Small intestine (tissue), 7 donors: ENCODE measurements around the gene MOB3B. TPM values are rescaled to one million over a fixed set of nuclear protein-coding genes. Genes with fewer than 3 reads are reported as not detected.

Source experiments
- DNase-seq, 2 donors: peaks; one replicate each; pipeline versions ENCODE4 v3.0.0 to v3.0.0-alpha.2; 2013
- FAIRE-seq: peaks from 2 replicates; lab custom pipeline; 2012; peaks lifted over from hg19 to GRCh38; lab: Jason Lieb, UNC
- H3K27ac ChIP-seq, 3 donors: one replicate each; pipeline ENCODE4 v1.5.1; 2013; ENCODE audit warnings: low read length in 2 of 3, mild to moderate bottlenecking in 2 of 3, control low read depth in 1 of 3, inconsistent platforms in 1 of 3, low read depth in 1 of 3, moderate library complexity in 1 of 3
- H3K27me3 ChIP-seq, 3 donors: one replicate each; pipeline ENCODE4 v1.6.1; 2013; ENCODE audit warnings: low read length in 3 of 3, inconsistent platforms in 1 of 3; ENCODE audit not compliant: control insufficient read depth in 3 of 3, insufficient read depth in 3 of 3
- H3K36me3 ChIP-seq, 3 donors: one replicate each; pipeline ENCODE4 v1.6.1; 2013; ENCODE audit warnings: low read length in 3 of 3, inconsistent platforms in 1 of 3, low read depth in 1 of 3, mild to moderate bottlenecking in 1 of 3, moderate library complexity in 1 of 3; ENCODE audit not compliant: control insufficient read depth in 3 of 3, insufficient read depth in 2 of 3
- H3K4me1 ChIP-seq, 3 donors: one replicate each; pipeline ENCODE4 v1.6.1; 2013; ENCODE audit warnings: low read length in 2 of 3, inconsistent platforms in 1 of 3, low read depth in 1 of 3, mild to moderate bottlenecking in 1 of 3, moderate library complexity in 1 of 3; ENCODE audit not compliant: control insufficient read depth in 3 of 3, insufficient read depth in 2 of 3
- H3K4me3 ChIP-seq, 3 donors: one replicate each; pipeline ENCODE4 v1.5.1; 2013; ENCODE audit warnings: low read length in 3 of 3, control low read depth in 1 of 3, inconsistent platforms in 1 of 3, low read depth in 1 of 3, mild to moderate bottlenecking in 1 of 3, moderate library complexity in 1 of 3
- H3K9me3 ChIP-seq, 2 donors: one replicate each; pipeline ENCODE4 v1.6.1; 2013; ENCODE audit warnings: low read depth in 1 of 2, low read length in 1 of 2; ENCODE audit not compliant: control insufficient read depth in 2 of 2, insufficient read depth in 1 of 2
- WGBS, 3 donors: extraction: QIAGEN DNeasy Blood & Tissue Kit; methylation state at CpG; one replicate each; pipeline ENCODE4 v1.1.7; 2013; 5-methylcytosine and 5-hydroxymethylcytosine counted together
- polyA plus RNA-seq, 4 donors: library from polyadenylated mRNA; stranded (reverse) in 3 of 4; unstranded in 1 of 4; fragments of 200-250 nt in 3 of 4; fragments of 120-200 nt in 1 of 4; gene quantifications; one replicate each; pipeline versions ENCODE4 v1.2.1 to v1.2.3, GENCODE V29; 2013
- donor health status: healthy with polysubstance abuse.
- donor health status: control.
- donor health status: control.
- donor health status: Bipolar disorder and iron deficiency.
- donor health status: healthy.

MOB3B gene
- polyA plus RNA-seq, 4 donors = 16.9 to 34.9 (median 19.7) TPM

DNA sequence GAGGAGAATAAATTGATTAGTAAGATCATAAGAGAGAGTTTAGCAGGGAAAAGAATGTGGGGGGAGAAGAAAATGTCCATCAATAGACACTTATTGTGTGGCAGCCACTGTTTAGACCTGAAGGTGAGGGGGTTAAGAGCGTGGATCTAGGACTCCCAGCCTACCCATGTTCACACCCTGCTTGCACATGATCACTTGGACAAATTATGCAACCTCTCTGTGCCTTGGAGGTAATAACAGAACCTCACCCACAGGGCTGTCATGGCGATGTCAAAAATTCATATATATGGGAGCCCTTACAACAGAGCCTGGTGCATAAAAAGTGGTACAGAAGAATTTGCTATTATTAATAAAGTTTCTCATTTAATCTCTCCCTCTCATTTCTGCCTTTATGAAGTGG, 146.6 kb downstream of the MOB3B start:
- Histone ChIP-seq H3K36me3 (peaks cover 0 to 19% (median 0%) of the 10 kb centered on the region in 3 donors), H3K27me3 (no peaks in the 10 kb centered on the region), H3K4me3 (no peak overlapping the region), H3K4me1 (peaks cover 27 to 90% (median 28%) of the 10 kb centered on the region in 3 donors), H3K27ac (peak overlapping the region in 1 of 3 donors; percentile 95), H3K9me3 (no peaks in the 10 kb centered on the region)
- DNase-seq (peak; percentile 52 to 64), FAIRE-seq (no peak)
- WGBS, 3 donors = 30 to 77% (median 58%) methylated on average over 2 of the region's 2 CpGs

GRCh38 chr9:27382308-27382707, 147.3 kb downstream of the MOB3B start:
- 14 to 54% (median 38%) methylated on average over 4 of the region's 4 CpGs for WGBS, 3 donors
- H3K4me1 ChIP-seq = peaks cover 26 to 91% (median 28%) of the 10 kb centered on the region in 3 donors
- DNase-seq (peak; percentile 92 to 97), FAIRE-seq (no peak)
- peak overlapping the region; percentile 63 to 95 (median 74) for H3K27ac ChIP-seq
- H3K4me3 ChIP-seq = no peak overlapping the region
- H3K9me3 ChIP-seq = no peaks in the 10 kb centered on the region
- H3K27me3 ChIP-seq = no peaks in the 10 kb centered on the region
- peaks cover 0 to 19% (median 0%) of the 10 kb centered on the region in 3 donors for H3K36me3 ChIP-seq

DNA sequence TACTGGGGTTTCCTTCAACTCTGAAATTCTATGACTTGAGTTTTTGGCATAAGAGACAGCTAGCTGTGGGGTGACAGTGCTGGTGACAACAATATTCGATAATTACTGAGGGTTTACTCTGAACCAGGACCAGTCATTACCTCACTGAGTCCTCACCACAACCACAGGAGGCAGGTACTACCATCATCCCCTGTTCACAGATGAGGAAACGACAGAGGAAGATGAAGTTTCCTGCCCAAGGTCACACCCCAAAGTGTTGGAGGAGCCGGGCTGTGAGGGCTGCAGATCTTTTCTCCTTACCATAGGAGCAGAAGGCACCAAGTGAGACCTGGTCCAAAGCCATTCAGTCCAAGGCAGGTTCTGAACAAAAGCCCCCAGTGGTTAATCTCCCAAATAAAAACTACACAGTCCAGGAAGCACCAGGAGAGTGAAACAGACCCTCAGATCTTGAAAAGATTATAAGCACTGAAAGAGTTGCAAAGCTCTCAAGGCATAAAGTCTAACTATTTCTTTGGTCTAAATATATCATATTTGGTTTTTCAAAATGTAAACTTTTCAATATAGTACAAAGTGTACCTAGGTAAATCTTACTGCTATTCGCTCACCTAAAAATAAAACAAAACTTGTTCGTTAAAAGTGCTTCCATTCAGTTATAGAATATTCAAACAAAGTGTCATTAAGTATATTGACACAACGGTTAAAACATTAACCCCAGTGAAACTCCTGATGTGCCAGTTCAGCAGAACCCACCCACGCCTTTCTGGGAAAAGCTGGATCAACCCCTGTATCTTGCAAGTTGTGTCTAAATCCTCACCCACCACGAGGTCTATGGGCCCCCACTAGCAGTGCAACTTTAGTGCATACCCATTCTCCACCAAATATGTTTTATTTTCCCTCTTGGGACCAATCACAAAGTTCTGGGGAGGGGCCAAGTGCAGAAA, 150.0 kb downstream of the MOB3B start:
- Histone ChIP-seq H3K4me1 (peaks cover 23 to 76% (median 27%) of the 10 kb centered on the region in 3 donors), H3K9me3 (no peaks in the 10 kb centered on the region), H3K36me3 (peaks cover 0 to 11% (median 0%) of the 10 kb centered on the region in 3 donors), H3K27me3 (no peaks in the 10 kb centered on the region), H3K27ac (peak overlapping the region in 2 of 3 donors; percentile 48 to 95), H3K4me3 (no peak overlapping the region)
- FAIRE-seq = no peak
- 12 to 56% (median 30%) methylated on average over 8 of the region's 8 CpGs for WGBS, 3 donors
- DNase-seq = peak; percentile 63 to 92

- H3K36me3 ChIP-seq = peaks cover 0 to 10% (median 0%) of the 10 kb centered on the region in 3 donors
- no peaks in the 10 kb centered on the region for H3K9me3 ChIP-seq
- H3K27me3 ChIP-seq = no peaks in the 10 kb centered on the region
- DNase-seq (no peak), FAIRE-seq (no peak)
- no peak overlapping the region for H3K4me3 ChIP-seq
- peaks cover 20 to 68% (median 26%) of the 10 kb centered on the region in 3 donors for H3K4me1 ChIP-seq
- WGBS, 3 donors = 29 to 58% (median 44%) methylated on average over 1 of the region's 1 CpG
- H3K27ac ChIP-seq = peak overlapping the region in 2 of 3 donors; percentile 30 to 95
These were observed 151.7 kb downstream of the MOB3B start for GRCh38 chr9:27377811-27378456.

DNA sequence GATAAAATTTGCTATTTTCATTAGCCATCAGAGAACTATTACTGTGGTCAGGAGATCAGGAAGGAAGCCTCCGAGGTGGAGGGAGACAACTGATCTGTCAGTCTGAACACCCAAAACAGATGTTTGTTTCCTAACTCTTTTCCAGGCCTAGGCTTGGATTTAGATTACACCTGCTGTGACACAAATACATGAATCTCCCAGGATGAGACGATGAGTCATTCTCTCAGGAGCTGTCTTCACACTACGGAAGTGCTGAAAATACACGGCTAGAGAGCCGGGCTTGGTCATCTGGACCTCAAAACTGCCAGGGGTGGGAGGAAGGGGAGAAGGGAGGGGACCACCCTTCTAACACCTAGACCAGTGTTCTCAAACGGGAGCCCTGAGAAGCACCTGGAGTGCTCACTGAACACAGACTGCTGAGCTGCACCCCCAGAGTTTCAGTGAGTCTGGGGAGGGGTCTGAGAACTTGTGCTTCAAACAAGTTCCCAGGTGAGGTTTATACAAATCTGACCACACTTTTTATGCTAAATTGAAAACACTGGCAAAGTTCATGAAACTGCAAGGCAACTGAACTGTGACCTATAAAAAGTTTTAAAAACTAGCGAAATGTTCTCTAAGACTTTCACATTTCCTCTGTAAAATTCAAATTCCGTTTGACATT, 152.3 kb downstream of the MOB3B start:
- DNase-seq = peak; percentile 54 to 66
- Histone ChIP-seq H3K27ac (peak overlapping the region in 1 of 3 donors; percentile 95), H3K9me3 (no peaks in the 10 kb centered on the region), H3K4me1 (peaks cover 24 to 69% (median 25%) of the 10 kb centered on the region in 3 donors), H3K4me3 (no peak overlapping the region), H3K36me3 (peaks cover 0 to 10% (median 0%) of the 10 kb centered on the region in 3 donors), H3K27me3 (no peaks in the 10 kb centered on the region)
- no peak for FAIRE-seq
- 33 to 53% (median 38%) methylated on average over 8 of the region's 8 CpGs for WGBS, 3 donors

GRCh38 chr9:27373851-27374250, 155.8 kb downstream of the MOB3B start:
- H3K36me3 ChIP-seq = peaks cover 0 to 2% (median 0%) of the 10 kb centered on the region in 3 donors
- H3K27me3 ChIP-seq = no peaks in the 10 kb centered on the region
- 84 to 88% (median 86%) methylated on average over 4 of the region's 4 CpGs for WGBS, 3 donors
- H3K9me3 ChIP-seq = no peaks in the 10 kb centered on the region
- no peak for FAIRE-seq
- peaks cover 17 to 72% (median 29%) of the 10 kb centered on the region in 3 donors for H3K4me1 ChIP-seq
- no peak overlapping the region for H3K4me3 ChIP-seq
- no peak overlapping the region for H3K27ac ChIP-seq
- no peak for DNase-seq

GRCh38 chr9:27372615-27373014, 157.0 kb downstream of the MOB3B start:
- Histone ChIP-seq H3K36me3 (peaks cover 0 to under 1% (median 0%) of the 10 kb centered on the region in 3 donors), H3K4me3 (no peak overlapping the region), H3K27me3 (no peaks in the 10 kb centered on the region), H3K9me3 (no peaks in the 10 kb centered on the region), H3K27ac (peak overlapping the region; percentile 6 to 89 (median 70)), H3K4me1 (peaks cover 21 to 72% (median 30%) of the 10 kb centered on the region in 3 donors)
- DNase-seq (no peak), FAIRE-seq (no peak)
- 76 to 94% (median 88%) methylated on average over 1 of the region's 1 CpG for WGBS, 3 donors

GRCh38 chr9:27371382-27371781, 158.2 kb downstream of the MOB3B start:
- no peak overlapping the region for H3K4me3 ChIP-seq
- FAIRE-seq (peak; percentile 96), DNase-seq (peak; percentile 87 to 95)
- H3K27me3 ChIP-seq = no peaks in the 10 kb centered on the region
- H3K9me3 ChIP-seq = no peaks in the 10 kb centered on the region
- H3K27ac ChIP-seq = peak overlapping the region in 2 of 3 donors; percentile 36 to 89
- H3K36me3 ChIP-seq = peaks cover 0 to 10% (median 0%) of the 10 kb centered on the region in 3 donors
- 8 to 55% (median 28%) methylated on average over 5 of the region's 5 CpGs for WGBS, 3 donors
- H3K4me1 ChIP-seq = peaks cover 22 to 72% (median 37%) of the 10 kb centered on the region in 3 donors
